ENCODE measurements around the gene ARPP21. TPM values are rescaled to one million over a fixed set of nuclear protein-coding genes. Genes with fewer than 3 reads are reported as not detected.

ARPP21 gene
- total RNA-seq, 1 donor from 2014 or later, result 3.5 TPM

- no peak for TF ChIP-seq CTCF (conservative IDR thresholded peaks at IDR 0.05)
- no peak overlapping the region for H3K4me3 Mint-ChIP-seq
- H3K27me3 Mint-ChIP-seq, result peaks cover 47% of the 10 kb centered on the region
- H3K4me1 Mint-ChIP-seq (ENCODE audit: unreplicated experiment), result no peaks in the 10 kb centered on the region
- DNase-seq (ENCODE audit: extremely low spot score, unreplicated experiment), result no peak
- H3K9me3 Mint-ChIP-seq, result no peaks in the 10 kb centered on the region
- H3K36me3 Mint-ChIP-seq, result no peaks in the 10 kb centered on the region
- H3K27ac Mint-ChIP-seq, result no peak overlapping the region
Measured at GRCh38 chr3:35745351-35745750, 106.0 kb downstream of the ARPP21 start.

- Mint-ChIP-seq H3K27me3 (peaks cover 51% of the 10 kb centered on the region), H3K27ac (no peak overlapping the region)
Measured at GRCh38 chr3:35745802-35746484, 106.6 kb downstream of the ARPP21 start.

GRCh38 chr3:35746492-35746891, 107.2 kb downstream of the ARPP21 start:
- Mint-ChIP-seq H3K4me3 (no peak overlapping the region), H3K27me3 (peaks cover 54% of the 10 kb centered on the region), H3K36me3 (no peaks in the 10 kb centered on the region), H3K9me3 (no peaks in the 10 kb centered on the region), H3K27ac (no peak overlapping the region), H3K4me1 (ENCODE audit: unreplicated experiment) (no peaks in the 10 kb centered on the region)
- no peak for DNase-seq (ENCODE audit: extremely low spot score, unreplicated experiment)
- no peak for TF ChIP-seq CTCF (conservative IDR thresholded peaks at IDR 0.05)

More at GRCh38 chr3:35745802-35746484, 106.6 kb downstream of the ARPP21 start:
- Mint-ChIP-seq H3K4me3 (no peak overlapping the region), H3K36me3 (no peaks in the 10 kb centered on the region), H3K4me1 (ENCODE audit: unreplicated experiment) (no peaks in the 10 kb centered on the region), H3K9me3 (no peaks in the 10 kb centered on the region)
- no peak for TF ChIP-seq CTCF (conservative IDR thresholded peaks at IDR 0.05)
- no peak for DNase-seq (ENCODE audit: extremely low spot score, unreplicated experiment)

- Mint-ChIP-seq H3K4me3 (no peak overlapping the region), H3K9me3 (no peaks in the 10 kb centered on the region), H3K27me3 (peaks cover 56% of the 10 kb centered on the region), H3K4me1 (ENCODE audit: unreplicated experiment) (no peaks in the 10 kb centered on the region), H3K27ac (no peak overlapping the region), H3K36me3 (no peaks in the 10 kb centered on the region)
- no peak for TF ChIP-seq CTCF (conservative IDR thresholded peaks at IDR 0.05)
- no peak for DNase-seq (ENCODE audit: extremely low spot score, unreplicated experiment)
Measured at GRCh38 chr3:35748144-35748543, 108.8 kb downstream of the ARPP21 start.

- TF ChIP-seq CTCF (conservative IDR thresholded peaks at IDR 0.05), result no peak
Measured at GRCh38 chr3:35751207-35751606, 111.9 kb downstream of the ARPP21 start.

More at GRCh38 chr3:35751207-35751606, 111.9 kb downstream of the ARPP21 start:
- H3K27ac Mint-ChIP-seq, result no peak overlapping the region
- H3K4me1 Mint-ChIP-seq (ENCODE audit: unreplicated experiment), result no peaks in the 10 kb centered on the region
- H3K36me3 Mint-ChIP-seq, result no peaks in the 10 kb centered on the region
- peaks cover 49% of the 10 kb centered on the region for H3K27me3 Mint-ChIP-seq
- no peak for DNase-seq (ENCODE audit: extremely low spot score, unreplicated experiment)
- H3K4me3 Mint-ChIP-seq, result no peak overlapping the region
- no peaks in the 10 kb centered on the region for H3K9me3 Mint-ChIP-seq

Data from type B pancreatic cell (in vitro differentiated cells).